ENCODE measurements around the gene FSTL4. TPM values are rescaled to one million over a fixed set of nuclear protein-coding genes. Genes with fewer than 3 reads are reported as not detected.

Gene FSTL4
- total RNA-seq, 1 donor from 2014 or later: 0.67 TPM

DNA sequence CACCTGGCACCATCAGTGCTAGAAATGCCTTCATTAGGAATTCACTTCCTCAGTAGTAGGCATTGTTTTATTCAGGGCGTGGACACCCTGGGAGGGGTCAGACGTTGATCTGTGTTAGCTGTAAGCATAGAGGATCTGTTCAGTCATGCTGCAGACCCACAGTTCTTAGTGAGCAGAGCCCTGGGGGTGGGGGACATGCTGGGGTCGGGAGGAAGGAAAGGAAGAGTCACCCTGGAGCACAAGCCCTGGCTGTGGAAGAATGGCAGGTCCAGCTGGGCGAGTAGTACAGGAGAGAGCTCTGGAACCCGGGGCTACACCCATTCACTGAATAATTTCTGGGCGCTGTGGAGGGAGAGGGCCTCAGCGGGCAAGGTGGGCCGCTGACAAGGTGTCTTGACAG, 172.5 kb downstream of the FSTL4 start:
- H3K27ac ChIP-seq: no peak overlapping the region
- intact Hi-C loops (cut with DNase I): no loop called here
- no peaks in the 10 kb centered on the region for H3K9me3 ChIP-seq
- no peaks in the 10 kb centered on the region for H3K36me3 ChIP-seq
- H3K27me3 ChIP-seq: no peaks in the 10 kb centered on the region
- TF ChIP-seq, protein P1, sequence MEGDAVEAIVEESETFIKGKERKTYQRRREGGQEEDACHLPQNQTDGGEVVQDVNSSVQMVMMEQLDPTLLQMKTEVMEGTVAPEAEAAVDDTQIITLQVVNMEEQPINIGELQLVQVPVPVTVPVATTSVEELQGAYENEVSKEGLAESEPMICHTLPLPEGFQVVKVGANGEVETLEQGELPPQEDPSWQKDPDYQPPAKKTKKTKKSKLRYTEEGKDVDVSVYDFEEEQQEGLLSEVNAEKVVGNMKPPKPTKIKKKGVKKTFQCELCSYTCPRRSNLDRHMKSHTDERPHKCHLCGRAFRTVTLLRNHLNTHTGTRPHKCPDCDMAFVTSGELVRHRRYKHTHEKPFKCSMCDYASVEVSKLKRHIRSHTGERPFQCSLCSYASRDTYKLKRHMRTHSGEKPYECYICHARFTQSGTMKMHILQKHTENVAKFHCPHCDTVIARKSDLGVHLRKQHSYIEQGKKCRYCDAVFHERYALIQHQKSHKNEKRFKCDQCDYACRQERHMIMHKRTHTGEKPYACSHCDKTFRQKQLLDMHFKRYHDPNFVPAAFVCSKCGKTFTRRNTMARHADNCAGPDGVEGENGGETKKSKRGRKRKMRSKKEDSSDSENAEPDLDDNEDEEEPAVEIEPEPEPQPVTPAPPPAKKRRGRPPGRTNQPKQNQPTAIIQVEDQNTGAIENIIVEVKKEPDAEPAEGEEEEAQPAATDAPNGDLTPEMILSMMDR (IDR thresholded peaks at IDR 0.05): no peak
- no peak overlapping the region for H3K4me3 ChIP-seq
- ATAC-seq (no peak), DNase-seq (no peak)
- no peaks in the 10 kb centered on the region for H3K4me1 ChIP-seq

DNA sequence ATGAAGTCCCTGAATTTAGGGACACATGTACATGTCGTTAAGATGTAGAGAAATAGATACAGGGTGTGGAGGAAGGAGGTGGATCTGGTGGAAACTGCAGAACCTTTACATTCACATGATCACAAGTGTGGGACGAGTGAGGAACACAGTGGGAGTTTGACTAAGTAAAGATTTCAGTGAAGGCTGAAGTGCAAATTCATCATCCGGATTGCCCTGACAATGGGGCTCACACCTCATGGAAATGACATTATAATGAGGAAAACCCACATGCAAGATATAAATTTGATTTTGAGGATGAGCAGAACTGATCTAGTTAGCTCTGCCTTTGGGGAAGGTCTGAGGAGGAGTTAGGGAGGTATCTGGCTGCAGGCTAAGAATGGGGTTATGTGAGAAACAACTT, 173.9 kb downstream of the FSTL4 start:
- TF ChIP-seq, protein P1 (IDR thresholded peaks at IDR 0.05): no peak
- Histone ChIP-seq H3K27ac (no peak overlapping the region), H3K4me1 (no peaks in the 10 kb centered on the region), H3K36me3 (no peaks in the 10 kb centered on the region), H3K27me3 (no peaks in the 10 kb centered on the region), H3K9me3 (no peaks in the 10 kb centered on the region), H3K4me3 (no peak overlapping the region)
- no peak for ATAC-seq
- intact Hi-C loops (cut with DNase I): no loop called here
- DNase-seq: no peak

DNA sequence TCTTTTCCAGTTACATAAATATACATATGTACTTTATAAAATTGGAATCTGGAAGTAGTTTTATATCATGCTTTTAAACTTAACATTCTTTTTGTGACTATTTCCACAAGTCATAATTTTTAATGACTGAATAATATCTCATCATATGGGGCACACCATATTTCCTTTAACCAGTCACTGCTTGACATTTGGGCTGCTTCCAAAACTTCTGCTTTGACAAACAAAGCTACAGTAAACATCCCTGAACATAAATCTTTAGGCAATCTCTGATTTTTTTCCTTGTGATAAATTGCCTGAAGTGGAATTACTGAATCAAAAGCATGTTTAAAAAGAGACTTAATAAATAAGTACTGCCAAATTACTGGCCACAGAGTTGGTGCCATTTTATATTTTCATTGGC, 178.0 kb downstream of the FSTL4 start:
- TF ChIP-seq, protein P1 (IDR thresholded peaks at IDR 0.05): no peak
- intact Hi-C loops (cut with DNase I): no loop called here
- Histone ChIP-seq H3K9me3 (no peaks in the 10 kb centered on the region), H3K27me3 (no peaks in the 10 kb centered on the region), H3K4me3 (no peak overlapping the region), H3K4me1 (no peaks in the 10 kb centered on the region), H3K27ac (no peak overlapping the region), H3K36me3 (no peaks in the 10 kb centered on the region)
- ATAC-seq (no peak), DNase-seq (no peak)

DNA sequence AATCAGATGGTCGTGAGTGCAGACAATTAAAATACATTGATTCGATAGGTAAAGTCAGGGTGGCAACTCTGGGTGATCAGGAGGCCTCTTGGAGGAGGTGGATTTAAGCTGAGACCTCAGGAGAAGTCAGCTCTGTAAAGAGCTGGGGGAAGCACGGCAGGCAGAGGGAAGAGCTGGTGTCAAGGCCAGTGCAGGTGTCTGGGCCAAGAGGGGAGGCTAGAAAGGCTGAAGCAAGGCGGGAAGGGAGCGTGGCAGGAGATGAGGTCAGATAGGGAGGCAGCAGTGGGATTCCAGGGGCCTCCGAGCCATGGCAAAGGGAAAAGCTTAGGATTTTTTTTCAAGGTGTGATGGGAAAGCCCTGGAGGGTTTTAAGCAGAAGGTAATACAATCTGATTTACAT, 178.7 kb downstream of the FSTL4 start:
- DNase-seq: no peak

DNA sequence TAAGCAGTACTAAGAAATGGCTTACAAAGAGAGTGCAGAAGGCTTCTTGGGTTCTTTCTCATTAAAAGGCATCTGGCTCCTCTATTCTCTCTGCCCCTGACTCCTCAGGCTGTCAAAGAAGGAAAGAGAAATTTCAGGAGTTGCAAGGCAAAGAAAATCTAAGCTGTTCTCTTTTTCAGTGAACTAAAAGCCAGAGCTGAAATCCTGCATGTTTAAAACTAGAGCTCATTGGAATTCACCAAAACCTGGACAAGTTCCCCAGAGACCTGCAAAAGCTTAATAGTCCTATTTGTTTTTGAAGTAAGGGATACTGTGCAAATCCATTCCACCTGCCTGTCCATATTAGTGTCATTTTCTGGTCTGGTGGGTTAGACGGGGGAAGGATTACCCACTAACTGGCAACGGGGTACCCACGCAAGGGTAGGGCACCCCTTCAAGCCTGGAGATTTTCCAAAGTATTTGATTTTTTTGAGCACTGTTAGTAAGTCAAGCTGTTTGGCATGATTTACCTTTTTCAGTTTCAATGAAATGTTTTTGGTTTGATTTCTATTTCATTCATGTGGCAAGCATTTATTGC, 179.3 kb downstream of the FSTL4 start:
- Histone ChIP-seq H3K9me3 (no peaks in the 10 kb centered on the region), H3K4me3 (no peak overlapping the region), H3K27me3 (no peaks in the 10 kb centered on the region), H3K36me3 (no peaks in the 10 kb centered on the region), H3K27ac (no peak overlapping the region), H3K4me1 (no peaks in the 10 kb centered on the region)
- TF ChIP-seq, protein P1 (IDR thresholded peaks at IDR 0.05): no peak
- DNase-seq (no peak), ATAC-seq (no peak)
- intact Hi-C loops (cut with DNase I): no loop called here

More for the DNA sequence above, 178.7 kb downstream of the FSTL4 start:
- ATAC-seq: no peak
- TF ChIP-seq, protein P1 (IDR thresholded peaks at IDR 0.05): no peak
- H3K36me3 ChIP-seq: no peaks in the 10 kb centered on the region
- H3K27ac ChIP-seq: no peak overlapping the region
- no peaks in the 10 kb centered on the region for H3K9me3 ChIP-seq
- intact Hi-C loops (cut with DNase I): no loop called here
- no peak overlapping the region for H3K4me3 ChIP-seq
- H3K27me3 ChIP-seq: no peaks in the 10 kb centered on the region
- no peaks in the 10 kb centered on the region for H3K4me1 ChIP-seq

DNA sequence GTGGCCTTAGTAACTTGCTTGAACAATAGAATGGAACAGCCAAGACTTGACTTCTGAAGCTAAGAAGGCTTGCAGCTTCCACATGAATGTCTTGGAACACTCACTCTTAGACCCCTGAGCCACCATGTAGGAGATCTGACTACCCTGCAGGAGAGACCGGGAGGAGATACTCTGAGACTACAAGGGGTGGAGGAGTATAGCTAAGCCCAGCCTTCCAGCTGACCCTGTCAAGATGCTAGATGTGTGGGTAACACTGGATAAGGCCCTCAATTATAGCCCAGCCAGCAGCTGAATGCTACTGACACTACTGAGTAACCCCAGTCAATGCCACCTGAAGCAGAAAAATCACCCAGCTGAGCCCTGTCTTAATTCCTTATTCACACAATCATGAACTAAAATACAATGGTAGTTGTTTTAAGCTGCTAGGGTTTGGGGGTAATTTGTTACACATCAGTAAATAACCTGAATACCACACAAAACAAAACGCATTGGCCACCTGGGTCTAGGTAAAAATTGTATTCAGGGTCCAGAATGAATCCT, 180.9 kb downstream of the FSTL4 start:
- TF ChIP-seq, protein P1 (IDR thresholded peaks at IDR 0.05): no peak
- Histone ChIP-seq H3K9me3 (no peaks in the 10 kb centered on the region), H3K4me3 (no peak overlapping the region)

More for the DNA sequence above, 180.9 kb downstream of the FSTL4 start:
- Histone ChIP-seq H3K36me3 (no peaks in the 10 kb centered on the region), H3K4me1 (no peaks in the 10 kb centered on the region), H3K27ac (no peak overlapping the region), H3K27me3 (no peaks in the 10 kb centered on the region)
- intact Hi-C loops (cut with DNase I): no loop called here
- DNase-seq: no peak
- no peak for ATAC-seq
